ENCODE data around the gene DNAJA4. TPM values are rescaled to one million over a fixed set of nuclear protein-coding genes. Genes with fewer than 3 reads are reported as not detected.
A peak's percentile ranks its signal among the peaks of the same experiment; 100 is the strongest.

Gene DNAJA4
- polyA plus RNA-seq, 1 donor from 2014 or later = 0.66 TPM

GRCh38 chr15:78308422-78309032 is 44.2 kb downstream of the DNAJA4 start:
- H2AFZ ChIP-seq (ENCODE audit: low read depth, low read length) = no peak overlapping the region

GRCh38 chr15:78311292-78311691 is 46.9 kb downstream of the DNAJA4 start:
- H4K20me1 ChIP-seq (ENCODE audit: insufficient read depth) = no peaks in the 10 kb centered on the region
- no peaks in the 10 kb centered on the region for H3K9me3 ChIP-seq (ENCODE audit: low read length)
- H3K4me3 ChIP-seq (ENCODE audit: low read length) = no peak overlapping the region
- H2AFZ ChIP-seq (ENCODE audit: low read depth, low read length) = no peak overlapping the region
- H3K9ac ChIP-seq (ENCODE audit: low read length) = no peak overlapping the region
- H3K36me3 ChIP-seq (ENCODE audit: insufficient read depth, low read length) = no peaks in the 10 kb centered on the region
- no peaks in the 10 kb centered on the region for H3K9me2 ChIP-seq (ENCODE audit: insufficient read depth, low read length)
- H3K79me2 ChIP-seq (replicated peaks; ENCODE audit: insufficient read depth, low read length) = no peaks in the 10 kb centered on the region
- TF ChIP-seq RAD21 (conservative IDR thresholded peaks at IDR 0.05) (no peak), POLR2AphosphoS5 (IDR thresholded peaks at IDR 0.05) (no peak), TAF1 (IDR thresholded peaks at IDR 0.05; ENCODE audit: low read depth) (no peak), EZH2 (IDR thresholded peaks at IDR 0.05; ENCODE audit: borderline replicate concordance, insufficient read depth, low read length, poor library complexity, severe bottlenecking) (no peak)
- H3K27me3 ChIP-seq (ENCODE audit: insufficient read depth, low read depth, low read length) = no peaks in the 10 kb centered on the region
- H3K27ac ChIP-seq (ENCODE audit: low read length) = no peak overlapping the region
- no peak overlapping the region for H3K4me2 ChIP-seq (ENCODE audit: low read length)
- no peaks in the 10 kb centered on the region for H3F3A ChIP-seq (ENCODE audit: insufficient read depth, low read length, poor library complexity, severe bottlenecking)

More at GRCh38 chr15:78308422-78309032, 44.2 kb downstream of the DNAJA4 start:
- H3K36me3 ChIP-seq (ENCODE audit: insufficient read depth, low read length) = no peaks in the 10 kb centered on the region
- no peak overlapping the region for H3K27ac ChIP-seq (ENCODE audit: low read length)
- H4K20me1 ChIP-seq (ENCODE audit: insufficient read depth) = no peaks in the 10 kb centered on the region
- H3K27me3 ChIP-seq (ENCODE audit: insufficient read depth, low read depth, low read length) = no peaks in the 10 kb centered on the region
- H3K4me3 ChIP-seq (ENCODE audit: low read length) = no peak overlapping the region
- H3F3A ChIP-seq (ENCODE audit: insufficient read depth, low read length, poor library complexity, severe bottlenecking) = no peaks in the 10 kb centered on the region
- H3K4me2 ChIP-seq (ENCODE audit: low read length) = no peak overlapping the region
- TF ChIP-seq CTCF (IDR thresholded peaks at IDR 0.05; ENCODE audit: poor library complexity, severe bottlenecking) = peak; percentile 98
- peak; percentile 99 for TF ChIP-seq RAD21 (conservative IDR thresholded peaks at IDR 0.05)
- no peak for TF ChIP-seq TAF1 (IDR thresholded peaks at IDR 0.05; ENCODE audit: low read depth)
- TF ChIP-seq SMC3 (conservative IDR thresholded peaks at IDR 0.05; ENCODE audit: poor library complexity) = peak; percentile 98
- no peak for TF ChIP-seq MXI1 (conservative IDR thresholded peaks at IDR 0.05; ENCODE audit: poor library complexity, severe bottlenecking)
- no peak overlapping the region for H3K9ac ChIP-seq (ENCODE audit: low read length)
- no peaks in the 10 kb centered on the region for H3K9me2 ChIP-seq (ENCODE audit: insufficient read depth, low read length)
- H3K9me3 ChIP-seq (ENCODE audit: low read length) = no peaks in the 10 kb centered on the region
- H3K79me2 ChIP-seq (replicated peaks; ENCODE audit: insufficient read depth, low read length) = no peaks in the 10 kb centered on the region

- Histone ChIP-seq H3K9ac (ENCODE audit: low read length) (no peak overlapping the region), H3K4me3 (ENCODE audit: low read length) (no peak overlapping the region), H3F3A (ENCODE audit: insufficient read depth, low read length, poor library complexity, severe bottlenecking) (no peaks in the 10 kb centered on the region), H3K27ac (ENCODE audit: low read length) (no peak overlapping the region), H3K36me3 (ENCODE audit: insufficient read depth, low read length) (no peaks in the 10 kb centered on the region), H3K9me3 (ENCODE audit: low read length) (no peaks in the 10 kb centered on the region), H2AFZ (ENCODE audit: low read depth, low read length) (no peak overlapping the region), H4K20me1 (ENCODE audit: insufficient read depth) (no peaks in the 10 kb centered on the region), H3K79me2 (replicated peaks; ENCODE audit: insufficient read depth, low read length) (no peaks in the 10 kb centered on the region), H3K4me2 (ENCODE audit: low read length) (no peak overlapping the region), H3K27me3 (ENCODE audit: insufficient read depth, low read depth, low read length) (no peaks in the 10 kb centered on the region), H3K9me2 (ENCODE audit: insufficient read depth, low read length) (no peaks in the 10 kb centered on the region)
- TF ChIP-seq MXI1 (conservative IDR thresholded peaks at IDR 0.05; ENCODE audit: poor library complexity, severe bottlenecking) (no peak), SMC3 (conservative IDR thresholded peaks at IDR 0.05; ENCODE audit: poor library complexity) (no peak), EP300 (conservative IDR thresholded peaks at IDR 0.05; ENCODE audit: poor library complexity, severe bottlenecking) (no peak), RAD21 (conservative IDR thresholded peaks at IDR 0.05) (no peak)
Measured at GRCh38 chr15:78312536-78312935, 48.2 kb downstream of the DNAJA4 start.

Data from neural cell (in vitro differentiated cells).